COLO668 (cell line): ENCODE results near the gene CCDC88C.
A peak's percentile ranks its signal among the peaks of the same experiment; 100 is the strongest.

Experiments used
- DNase-seq: peaks from one replicate; lab custom pipeline; 2025; ENCODE audit not compliant: unreplicated experiment; lab: John Stamatoyannopoulos, UW

CCDC88C gene

DNA sequence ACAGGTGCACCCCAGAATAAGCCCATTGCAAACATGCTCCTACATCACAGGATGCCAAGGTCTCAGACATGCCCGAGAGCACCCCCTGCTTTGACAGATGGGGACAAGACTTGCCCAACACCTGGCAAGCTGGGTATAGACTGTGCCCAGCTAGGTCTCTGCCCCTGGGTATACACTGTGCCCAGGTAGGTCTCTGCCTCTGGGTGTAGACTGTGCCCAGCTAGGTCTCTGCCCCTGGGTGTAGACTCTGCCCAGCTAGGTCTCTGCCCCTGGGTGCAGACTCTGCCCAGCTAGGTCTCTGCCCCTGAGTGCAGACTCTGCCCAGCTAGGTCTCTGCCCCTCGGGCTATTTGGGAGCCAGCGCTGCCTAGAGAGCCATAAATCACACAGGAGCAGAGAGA lies 85.9 kb downstream of the CCDC88C start:
- peak; percentile 31 for DNase-seq

DNA sequence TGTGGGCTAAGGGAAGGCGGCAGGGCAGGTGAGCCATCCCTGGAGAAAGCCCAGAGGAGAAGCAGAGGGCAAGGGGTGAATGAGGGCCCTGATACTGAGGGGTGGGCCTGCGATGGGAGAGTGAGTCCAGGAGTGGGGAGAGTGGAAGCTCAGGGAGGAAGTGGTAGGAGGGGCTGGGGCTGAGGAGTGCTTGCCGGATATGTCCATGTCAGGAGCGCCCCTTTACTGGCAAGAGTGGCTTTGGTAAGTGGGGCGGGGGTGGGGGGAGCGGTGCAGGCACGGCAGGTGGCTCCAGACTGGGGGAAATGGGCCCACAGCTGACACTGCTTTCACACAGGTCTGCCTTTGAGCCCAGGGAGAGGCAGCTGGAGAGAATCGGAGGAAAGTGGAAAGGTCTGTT lies 86.8 kb downstream of the CCDC88C start:
- DNase-seq = no peak

DNA sequence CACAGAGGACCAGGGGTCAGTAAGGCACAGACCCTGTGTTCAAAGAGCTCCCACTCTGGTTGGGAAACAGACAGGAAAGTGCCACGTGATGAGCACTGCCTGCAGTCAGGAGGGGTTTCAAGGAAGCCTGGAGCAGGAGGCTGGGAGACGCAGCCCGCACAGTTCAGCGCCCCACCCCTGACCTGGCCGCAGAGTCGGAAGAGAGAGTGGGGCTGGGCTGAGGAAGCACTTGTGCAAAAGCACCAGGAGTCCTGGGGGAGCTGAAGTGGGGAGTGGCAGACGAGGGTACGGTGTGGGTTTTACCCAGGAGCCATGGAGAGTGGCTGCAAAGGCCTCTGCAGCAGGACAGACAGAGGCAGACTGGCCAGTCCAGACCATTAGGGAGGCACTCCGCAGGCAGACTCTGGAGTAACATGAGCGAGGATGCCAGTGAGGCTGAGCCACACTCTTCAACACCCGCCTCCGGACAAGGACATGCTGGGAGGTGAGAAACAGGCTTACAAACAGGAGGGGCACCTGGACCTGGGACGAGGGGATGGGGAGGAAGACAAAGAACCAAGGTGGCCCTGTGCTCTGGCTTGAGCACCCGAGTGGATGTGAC lies 87.4 kb downstream of the CCDC88C start:
- no peak for DNase-seq

- DNase-seq = no peak
Measured at GRCh38 chr14:91329486-91330014, 88.1 kb downstream of the CCDC88C start.

GRCh38 chr14:91328313-91329050 lies 89.1 kb downstream of the CCDC88C start:
- no peak for DNase-seq

DNA sequence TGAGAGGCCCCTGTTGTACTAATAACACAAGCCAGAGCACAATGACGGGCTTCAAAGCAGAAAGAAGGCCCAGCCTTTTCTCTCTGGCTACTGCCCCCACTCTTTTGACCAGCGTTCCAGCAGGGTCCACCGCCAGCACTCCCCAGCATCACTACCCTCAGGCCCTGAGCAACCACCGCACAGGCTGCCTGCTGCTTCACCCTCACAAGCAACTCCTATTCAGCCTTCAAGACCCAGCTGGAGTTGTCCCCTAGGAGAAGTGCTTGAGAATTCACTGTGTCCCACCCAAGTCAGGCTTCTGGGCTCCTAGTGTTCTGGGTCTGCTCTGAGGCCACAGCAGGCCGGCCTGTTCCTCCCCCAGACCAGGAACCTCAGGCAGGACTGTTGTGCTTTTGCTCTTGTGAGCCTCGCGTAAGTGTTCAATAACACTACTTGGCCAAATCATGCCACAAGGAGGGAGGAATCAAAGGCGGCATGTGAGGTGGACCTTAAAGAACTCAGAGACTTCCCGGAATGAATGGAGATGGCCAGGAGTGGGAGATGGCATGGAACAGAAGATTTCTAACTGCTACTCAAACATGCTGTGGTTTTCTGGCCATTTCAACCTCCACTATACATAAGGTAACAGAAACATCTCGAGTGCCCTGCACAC lies 89.8 kb downstream of the CCDC88C start:
- no peak for DNase-seq

DNA sequence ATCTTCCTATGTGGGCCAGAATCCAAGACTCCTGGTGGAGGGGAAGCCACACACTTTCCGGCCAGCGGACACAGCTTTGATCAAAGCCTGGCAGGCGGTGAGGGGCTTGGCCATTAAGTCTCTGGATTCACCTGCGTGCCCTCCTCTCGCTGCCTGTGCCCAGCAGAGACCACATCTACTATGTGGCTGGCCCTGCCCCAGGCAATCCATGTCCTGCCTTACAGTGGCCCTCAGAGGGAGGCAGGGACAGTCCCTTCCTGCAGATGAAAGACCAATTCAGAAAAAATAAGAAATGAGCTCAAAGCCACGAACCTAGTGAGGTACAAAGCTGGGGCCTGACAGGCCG lies 90.4 kb downstream of the CCDC88C start:
- DNase-seq = no peak

- DNase-seq = no peak
Measured at GRCh38 chr14:91326514-91327249, 90.9 kb downstream of the CCDC88C start.

- no peak for DNase-seq
Measured at GRCh38 chr14:91324606-91325575, 92.7 kb downstream of the CCDC88C start.

DNA sequence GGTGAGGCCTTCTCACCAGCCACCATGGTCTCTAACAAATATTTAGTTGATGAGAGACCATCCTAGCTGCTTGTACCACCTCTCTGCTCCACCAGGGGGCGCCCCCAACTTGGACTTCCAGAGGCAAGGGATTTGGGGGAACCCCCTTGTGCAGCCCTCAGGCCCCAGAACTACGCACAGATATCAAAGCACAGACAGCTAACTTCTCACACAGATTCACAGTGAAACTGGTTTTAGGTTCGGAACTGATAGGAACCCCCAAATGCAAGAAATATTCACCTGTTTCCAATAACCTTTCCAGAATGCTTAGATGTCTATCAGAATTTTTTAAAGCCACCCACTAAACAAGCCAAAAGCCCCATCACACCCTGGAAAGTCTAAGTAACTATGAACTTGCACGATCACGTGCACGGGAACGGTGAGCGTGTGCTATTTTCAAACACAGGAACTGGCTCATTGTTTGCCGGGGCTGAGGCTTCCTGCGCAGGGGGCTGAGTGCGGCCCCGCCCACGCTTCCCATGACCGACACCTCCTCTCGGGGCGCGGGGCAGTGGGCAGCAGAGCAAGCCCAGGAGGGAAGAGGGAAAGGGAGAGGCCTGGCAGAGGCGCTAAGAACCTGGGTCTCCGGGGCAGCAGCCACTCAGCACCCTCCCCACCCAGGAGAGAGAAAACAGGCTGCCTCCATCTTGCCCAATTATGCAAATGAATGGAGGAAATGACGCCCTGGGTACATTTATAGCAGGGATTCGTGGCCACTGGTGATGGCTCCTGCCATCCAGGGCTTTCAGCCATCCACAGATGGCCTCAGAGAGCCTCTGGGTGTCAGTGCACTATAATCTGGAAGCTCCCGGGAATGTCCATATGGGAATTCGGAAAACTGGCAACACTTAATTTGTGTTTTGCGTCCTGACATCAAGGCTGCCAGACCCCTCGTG lies 93.7 kb downstream of the CCDC88C start:
- DNase-seq = peak; percentile 81

- no peak for DNase-seq
Measured at GRCh38 chr14:91323031-91323430, 94.6 kb downstream of the CCDC88C start.

- no peak for DNase-seq
Measured at GRCh38 chr14:91322623-91323022, 95.0 kb downstream of the CCDC88C start.

- no peak for DNase-seq
Measured at GRCh38 chr14:91321131-91321530, 96.5 kb downstream of the CCDC88C start.

GRCh38 chr14:91320266-91320665 lies 97.4 kb downstream of the CCDC88C start:
- DNase-seq = no peak

- DNase-seq = no peak
Measured at GRCh38 chr14:91318911-91319310, 98.7 kb downstream of the CCDC88C start.

- DNase-seq = no peak
Measured at GRCh38 chr14:91317381-91318308, 100.0 kb downstream of the CCDC88C start.

- DNase-seq = no peak
Measured at GRCh38 chr14:91316761-91317160, 100.9 kb downstream of the CCDC88C start.

GRCh38 chr14:91315844-91316267 lies 101.8 kb downstream of the CCDC88C start:
- DNase-seq = peak; percentile 41
